CD4-positive, alpha-beta T cell (primary cell): ENCODE results near the gene PSME1. TPM values are rescaled to one million over a fixed set of nuclear protein-coding genes. Genes with fewer than 3 reads are reported as not detected.

Experiments used
- ATAC-seq: fragments of 200-7000 bp; cut with Tn5 transposase; one replicate; pipeline ENCODE4 v1.10.0; 2022; ENCODE audit warnings: mild to moderate bottlenecking; ENCODE audit not compliant: poor library complexity
- CTCF ChIA-PET: fragments of 350-600 bp; sonication (Branson Sonifier 250); formaldehyde crosslinking; loops from one replicate; lab custom pipeline; 2021; ENCODE audit warnings: antibody characterized with exemption, inconsistent platforms; lab: Charles Lee
- POLR2A ChIA-PET: fragments of 350-600 bp; sonication (Branson Sonifier 250); formaldehyde crosslinking; loops from one replicate; lab custom pipeline; 2021; ENCODE audit warnings: antibody characterized with exemption, inconsistent platforms; lab: Charles Lee
- DNase-seq, 14 experiments: peaks; one replicate each; pipeline ENCODE4 v3.0.0-alpha.2; 2013 to 2020; ENCODE audit warnings: mixed read lengths in 2 of 14
- H3K27ac ChIP-seq, 2 donors: one replicate each; pipeline versions ENCODE4 v1.5.1 to v1.7.0; 2013; ENCODE audit warnings: low read length in 2 of 2, low read depth in 1 of 2, mild to moderate bottlenecking in 1 of 2
- H3K27me3 ChIP-seq, 2 experiments: 1 replicate in 1 of 2; 2 replicates in 1 of 2; pipeline versions ENCODE4 v1.6.1 to v1.7.0; 2013; ENCODE audit warnings: low read length in 2 of 2, control low read depth in 1 of 2, mild to moderate bottlenecking in 1 of 2, moderate library complexity in 1 of 2; ENCODE audit not compliant: insufficient read depth in 2 of 2, control insufficient read depth in 1 of 2
- H3K36me3 ChIP-seq: one replicate; pipeline ENCODE4 v1.6.1; 2013; ENCODE audit warnings: low read length, control low read depth; ENCODE audit not compliant: insufficient read depth
- H3K4me1 ChIP-seq: one replicate; pipeline ENCODE4 v1.6.1; 2013; ENCODE audit warnings: low read length, control low read depth; ENCODE audit not compliant: insufficient read depth
- H3K4me3 ChIP-seq: one replicate; pipeline ENCODE4 v1.5.1; 2013; ENCODE audit warnings: mild to moderate bottlenecking, low read length, moderate library complexity
- H3K9me3 ChIP-seq, 2 experiments: 1 replicate in 1 of 2; 2 replicates in 1 of 2; pipeline versions ENCODE4 v1.6.1 to v1.7.0; 2013; ENCODE audit warnings: low read length in 2 of 2, mild to moderate bottlenecking in 2 of 2, control low read depth in 1 of 2, moderate library complexity in 1 of 2; ENCODE audit not compliant: control insufficient read depth in 1 of 2, insufficient read depth in 1 of 2
- H3K27ac Mint-ChIP-seq: one replicate; pipeline ENCODE4 v1.8.0; 2020; ENCODE audit warnings: mixed read lengths
- H3K27me3 Mint-ChIP-seq: one replicate; pipeline ENCODE4 v1.8.0; 2021; ENCODE audit warnings: mixed read lengths
- H3K36me3 Mint-ChIP-seq: one replicate; pipeline ENCODE4 v1.8.0; 2021; ENCODE audit warnings: low read depth, mixed read lengths
- H3K4me1 Mint-ChIP-seq: one replicate; pipeline ENCODE4 v1.8.0; 2021; ENCODE audit warnings: low read depth, mixed read lengths
- H3K4me3 Mint-ChIP-seq: one replicate; pipeline ENCODE4 v1.8.0; 2020; ENCODE audit warnings: mild to moderate bottlenecking, mixed read lengths
- H3K9me3 Mint-ChIP-seq: one replicate; pipeline ENCODE4 v1.8.0; 2020; ENCODE audit warnings: mixed read lengths
- CTCF ChIP-seq: fragments of 200-600 bp; IDR thresholded peaks from one replicate; pipeline ENCODE4 v1.8.0; 2022; ENCODE audit warnings: antibody characterized with exemption, mild to moderate bottlenecking
- intact Hi-C, 2 experiments: fragments of 100-400 bp; cut with DNase I in 1 of 2; cut with micrococcal nuclease in 1 of 2; formaldehyde crosslinking; loops; one replicate each; pipeline versions ENCODE4 v1.15.1 to v1.9.0; 2023 to 2025; cut with DNase I, micrococcal nuclease
- total RNA-seq, 174 experiments: library from RNA in 2 of 174; stranded (reverse) in 2 of 174; gene quantifications; one replicate each; pipeline ENCODE4 v1.2.3 and lab custom pipeline; 2021 to 2026

The PSME1 gene
- total RNA-seq, 2 experiments from 2014 or later: 166 to 171 TPM

- peaks cover 43% of the 10 kb centered on the region for H3K4me1 ChIP-seq
- ATAC-seq (no peak), DNase-seq (no peak)
- H3K27me3 ChIP-seq: no peaks in the 10 kb centered on the region
- no peaks in the 10 kb centered on the region for H3K9me3 ChIP-seq
- ChIA-PET CTCF (interaction anchor here (0.5 to 5.5 kb wide), 2 partner anchors 10 to 167 kb away, joined by 3 to 32 read pairs; partner anchors contain the start of gene IRF9), POLR2A (interaction anchor here (0.6 to 8.1 kb wide), 5 partner anchors 10 to 712 kb away, joined by 3 to 154 read pairs (median 15); partner anchors contain the start of genes DCAF11, EMC9, IRF9 and NRL)
- intact Hi-C loops: no loop called here
- TF ChIP-seq CTCF: no peak
- peaks cover 87% of the 10 kb centered on the region for H3K36me3 Mint-ChIP-seq
- H3K4me1 Mint-ChIP-seq: peaks cover 38% of the 10 kb centered on the region
- no peaks in the 10 kb centered on the region for H3K9me3 Mint-ChIP-seq
- H3K4me3 ChIP-seq: no peak overlapping the region
- no peaks in the 10 kb centered on the region for H3K27me3 Mint-ChIP-seq
- H3K36me3 ChIP-seq: peaks cover 59% of the 10 kb centered on the region
- no peak overlapping the region for H3K27ac ChIP-seq
- no peak overlapping the region for H3K4me3 Mint-ChIP-seq
- no peak overlapping the region for H3K27ac Mint-ChIP-seq
These were observed 15.0 kb downstream of the PSME1 start for GRCh38 chr14:24150993-24151392.

GRCh38 chr14:24151404-24152080, 15.5 kb downstream of the PSME1 start:
- Histone ChIP-seq H3K4me1 (peaks cover 40% of the 10 kb centered on the region), H3K27ac (no peak overlapping the region), H3K27me3 (no peaks in the 10 kb centered on the region), H3K4me3 (no peak overlapping the region), H3K9me3 (no peaks in the 10 kb centered on the region), H3K36me3 (peaks cover 63% of the 10 kb centered on the region)
- peaks cover 33% of the 10 kb centered on the region for H3K4me1 Mint-ChIP-seq
- no peaks in the 10 kb centered on the region for H3K27me3 Mint-ChIP-seq
- H3K36me3 Mint-ChIP-seq: peaks cover 85% of the 10 kb centered on the region
- H3K27ac Mint-ChIP-seq: no peak overlapping the region
- no peaks in the 10 kb centered on the region for H3K9me3 Mint-ChIP-seq
- TF ChIP-seq CTCF: no peak
- intact Hi-C loops: no loop called here
- ATAC-seq (no peak), DNase-seq (no peak)
- CTCF ChIA-PET: interaction anchor here (0.5 to 5.5 kb wide), 2 partner anchors 10 to 167 kb away, joined by 3 to 32 read pairs; partner anchors contain the start of gene IRF9
- POLR2A ChIA-PET: interaction anchor here (2.3 to 8.1 kb wide), 4 partner anchors 10 to 37 kb away, joined by 9 to 154 read pairs (median 71); partner anchors contain the start of genes DCAF11, EMC9, IRF9 and NRL
- H3K4me3 Mint-ChIP-seq: peak overlapping the region; percentile 30

GRCh38 chr14:24155100-24155499, 19.1 kb downstream of the PSME1 start:
- H3K36me3 Mint-ChIP-seq: peaks cover 79% of the 10 kb centered on the region

More at GRCh38 chr14:24155100-24155499, 19.1 kb downstream of the PSME1 start:
- no peak for ATAC-seq
- Mint-ChIP-seq H3K4me1 (peaks cover 11% of the 10 kb centered on the region), H3K27ac (peak overlapping the region; percentile 42), H3K9me3 (no peaks in the 10 kb centered on the region), H3K27me3 (no peaks in the 10 kb centered on the region), H3K4me3 (no peak overlapping the region)
- Histone ChIP-seq H3K27ac (peak overlapping the region in 1 of 2 donors; percentile 29), H3K4me1 (peaks cover 16% of the 10 kb centered on the region), H3K27me3 (no peaks in the 10 kb centered on the region), H3K4me3 (no peak overlapping the region), H3K36me3 (peaks cover 72% of the 10 kb centered on the region), H3K9me3 (no peaks in the 10 kb centered on the region)
- ChIA-PET POLR2A (interaction anchor here (0.9 to 2.8 kb wide), 4 partner anchors 8 to 41 kb away, joined by 3 to 16 read pairs (median 7); partner anchors contain the start of genes DCAF11, EMC9, IPO4 and NRL), CTCF (no interaction called here)
- intact Hi-C loops: no loop called here
- DNase-seq: no peak
- TF ChIP-seq CTCF: no peak
